ENCODE measurements around the gene DUSP22.

DUSP22 gene

GRCh38 chr6:357261-357790 lies 65.0 kb downstream of the DUSP22 start:
- no peak for TF ChIP-seq CTCF (conservative IDR thresholded peaks at IDR 0.05; ENCODE audit: low read length)
- H3K4me3 ChIP-seq (ENCODE audit: low read length): no peak overlapping the region
- no peak for DNase-seq (ENCODE audit: low read depth)

GRCh38 chr6:357791-358341 lies 65.6 kb downstream of the DUSP22 start:
- no peak overlapping the region for H3K4me3 ChIP-seq (ENCODE audit: low read length)
- no peak for DNase-seq (ENCODE audit: low read depth)
- no peak for TF ChIP-seq CTCF (conservative IDR thresholded peaks at IDR 0.05; ENCODE audit: low read length)

GRCh38 chr6:358432-358831 lies 66.1 kb downstream of the DUSP22 start:
- no peak for TF ChIP-seq CTCF (conservative IDR thresholded peaks at IDR 0.05; ENCODE audit: low read length)
- H3K4me3 ChIP-seq (ENCODE audit: low read length): no peak overlapping the region
- DNase-seq (ENCODE audit: low read depth): no peak

GRCh38 chr6:358847-359246 lies 66.6 kb downstream of the DUSP22 start:
- H3K4me3 ChIP-seq (ENCODE audit: low read length): no peak overlapping the region
- no peak for DNase-seq (ENCODE audit: low read depth)
- TF ChIP-seq CTCF (conservative IDR thresholded peaks at IDR 0.05; ENCODE audit: low read length): no peak

GRCh38 chr6:359261-360035 lies 67.2 kb downstream of the DUSP22 start:
- no peak overlapping the region for H3K4me3 ChIP-seq (ENCODE audit: low read length)
- DNase-seq (ENCODE audit: low read depth): no peak
- no peak for TF ChIP-seq CTCF (conservative IDR thresholded peaks at IDR 0.05; ENCODE audit: low read length)

- TF ChIP-seq CTCF (conservative IDR thresholded peaks at IDR 0.05; ENCODE audit: low read length): no peak
- no peak for DNase-seq (ENCODE audit: low read depth)
- H3K4me3 ChIP-seq (ENCODE audit: low read length): no peak overlapping the region
Measured at GRCh38 chr6:360349-360748, 68.1 kb downstream of the DUSP22 start.
